Body of pancreas (tissue), 4 donors: ENCODE data around the gene IRF2. TPM values are rescaled to one million over a fixed set of nuclear protein-coding genes. Genes with fewer than 3 reads are reported as not detected.

Source experiments
- ATAC-seq: fragments of 150-250 bp; one replicate; pipeline ENCODE4 v1.9.1; 2016
- DNase-seq, 4 donors: peaks; one replicate each; pipeline ENCODE4 v3.0.0-alpha.2; 2019
- H3K27ac ChIP-seq, 4 donors: fragments of 200-600 bp; sonication (generic); 1 replicate in 3 of 4; 2 replicates in 1 of 4; pipeline versions ENCODE4 v1.5.1 to v1.6.1; 2016 to 2019; ENCODE audit warnings: mild to moderate bottlenecking in 1 of 4, mixed read lengths in 1 of 4, moderate library complexity in 1 of 4
- H3K27me3 ChIP-seq, 2 donors: fragments of 200-600 bp; sonication (generic); one replicate each; pipeline ENCODE4 v1.6.0; 2016; ENCODE audit warnings: mild to moderate bottlenecking in 1 of 2
- H3K36me3 ChIP-seq, 2 donors: fragments of 200-600 bp; sonication (generic); replicated peaks in 1 of 2; 2 replicates each; pipeline ENCODE4 v1.5.1; 2016; ENCODE audit warnings: low read depth in 2 of 2; ENCODE audit not compliant: insufficient read depth in 1 of 2
- H3K4me1 ChIP-seq: fragments of 200-600 bp; sonication (generic); one replicate; pipeline ENCODE4 v1.6.0; 2016
- H3K4me3 ChIP-seq, 2 donors: fragments of 200-600 bp; sonication (generic); 1 replicate in 1 of 2; 2 replicates in 1 of 2; pipeline ENCODE4 v1.5.1; 2016 to 2019
- H3K9me3 ChIP-seq, 3 donors: fragments of 200-600 bp; sonication (generic); 1 replicate in 2 of 3; 2 replicates in 1 of 3; pipeline ENCODE4 v1.5.1; 2016
- CTCF ChIP-seq, 7 experiments: fragments of 450-650 bp in 4 of 7; fragments of 200-600 bp in 3 of 7; sonication (generic) in 3 of 7; IDR thresholded peaks; one replicate each; pipeline ENCODE4 v1.5.1; 2016 to 2019; ENCODE audit warnings: antibody characterized with exemption in 7 of 7
- POLR2A ChIP-seq, 3 donors: fragments of 450-650 bp; IDR thresholded peaks; one replicate each; pipeline ENCODE4 v1.6.1; 2016; ENCODE audit warnings: antibody characterized with exemption in 3 of 3, mild to moderate bottlenecking in 2 of 3
- WGBS, 2 donors: methylation state at CpG; one replicate each; pipeline ENCODE4 v1.1.5; 2017; 5-methylcytosine and 5-hydroxymethylcytosine counted together
- intact Hi-C: fragments of 100-400 bp; cut with DNase I; formaldehyde crosslinking; loops from one replicate; pipeline ENCODE4 v1.15.1; 2023
- total RNA-seq, 2 donors: library from RNA; depleted of rRNA; stranded (reverse); fragments of >200 nt; gene quantifications; one replicate each; pipeline ENCODE4 v1.1.0, GENCODE V29; 2016

IRF2 gene
- total RNA-seq, 2 donors from 2014 or later: 12.5 to 14.5 TPM

GRCh38 chr4:184485279-184485678, 10.9 kb upstream of the IRF2 start:
- WGBS, 2 donors: 83 to 92% methylated on average over 2 of the region's 2 CpGs
- no peaks in the 10 kb centered on the region for H3K9me3 ChIP-seq
- no peaks in the 10 kb centered on the region for H3K36me3 ChIP-seq
- H3K27me3 ChIP-seq: no peaks in the 10 kb centered on the region
- TF ChIP-seq CTCF (IDR thresholded peaks at IDR 0.05): no peak
- no peak for TF ChIP-seq POLR2A (IDR thresholded peaks at IDR 0.05)
- no peak overlapping the region for H3K27ac ChIP-seq
- H3K4me1 ChIP-seq: no peaks in the 10 kb centered on the region
- ATAC-seq (no peak), DNase-seq (no peak)
- intact Hi-C loops: no loop called here
- no peak overlapping the region for H3K4me3 ChIP-seq

- H3K4me1 ChIP-seq: peaks cover 12% of the 10 kb centered on the region
- no peaks in the 10 kb centered on the region for H3K9me3 ChIP-seq
- H3K27ac ChIP-seq: no peak overlapping the region
- ATAC-seq (no peak), DNase-seq (no peak)
- 80 to 88% methylated on average over 6 of the region's 6 CpGs for WGBS, 2 donors
- H3K36me3 ChIP-seq: no peaks in the 10 kb centered on the region
- intact Hi-C loops: no loop called here
- no peaks in the 10 kb centered on the region for H3K27me3 ChIP-seq
- no peak overlapping the region for H3K4me3 ChIP-seq
- TF ChIP-seq POLR2A (IDR thresholded peaks at IDR 0.05): no peak
Observed at GRCh38 chr4:184481544-184481943, 7.2 kb upstream of the IRF2 start.

GRCh38 chr4:184479516-184479950, 5.2 kb upstream of the IRF2 start:
- Histone ChIP-seq H3K27ac (peak overlapping the region in 1 of 4 donors; percentile 2), H3K27me3 (no peaks in the 10 kb centered on the region), H3K4me3 (no peak overlapping the region), H3K36me3 (no peaks in the 10 kb centered on the region), H3K9me3 (no peaks in the 10 kb centered on the region), H3K4me1 (peaks cover 25% of the 10 kb centered on the region)
- 62 to 67% methylated on average over 1 of the region's 1 CpG for WGBS, 2 donors
- intact Hi-C loops: loop anchor here (10.0 kb wide), 1 partner anchor 55 kb away; no protein-coding TSS in a partner anchor
- no peak for ATAC-seq
- TF ChIP-seq CTCF (IDR thresholded peaks at IDR 0.05) (no peak), POLR2A (IDR thresholded peaks at IDR 0.05) (no peak)
- DNase-seq: no peak

GRCh38 chr4:184477201-184477999, 3.0 kb upstream of the IRF2 start:
- intact Hi-C loops: loop anchor here (10.0 kb wide), 1 partner anchor 57 kb away; no protein-coding TSS in a partner anchor
- DNase-seq (peak in 1 of 4 donors; percentile 24), ATAC-seq (no peak)
- H3K27ac ChIP-seq: peak overlapping the region in 2 of 4 donors; percentile 19 to 97
- peaks cover 25% of the 10 kb centered on the region for H3K4me1 ChIP-seq
- H3K27me3 ChIP-seq: no peaks in the 10 kb centered on the region
- WGBS, 2 donors: 53 to 65% methylated on average over 9 of the region's 9 CpGs
- no peaks in the 10 kb centered on the region for H3K36me3 ChIP-seq
- H3K4me3 ChIP-seq: no peak overlapping the region
- TF ChIP-seq CTCF (IDR thresholded peaks at IDR 0.05): no peak
- no peak for TF ChIP-seq POLR2A (IDR thresholded peaks at IDR 0.05)
- H3K9me3 ChIP-seq: no peaks in the 10 kb centered on the region

GRCh38 chr4:184476695-184477094, 2.3 kb upstream of the IRF2 start:
- ATAC-seq (no peak), DNase-seq (no peak)
- Histone ChIP-seq H3K4me3 (no peak overlapping the region), H3K4me1 (peaks cover 31% of the 10 kb centered on the region), H3K27me3 (no peaks in the 10 kb centered on the region), H3K9me3 (no peaks in the 10 kb centered on the region), H3K36me3 (no peaks in the 10 kb centered on the region), H3K27ac (peak overlapping the region in 2 of 4 donors; percentile 19 to 97)
- WGBS, 2 donors: 62 to 69% methylated on average over 7 to 8 of the region's 8 CpGs
- intact Hi-C loops: loop anchor here (10.0 kb wide), 1 partner anchor 58 kb away; no protein-coding TSS in a partner anchor
- TF ChIP-seq CTCF (IDR thresholded peaks at IDR 0.05) (no peak), POLR2A (IDR thresholded peaks at IDR 0.05) (no peak)
